ENCODE results near the gene WFDC12.

The WFDC12 gene

DNA sequence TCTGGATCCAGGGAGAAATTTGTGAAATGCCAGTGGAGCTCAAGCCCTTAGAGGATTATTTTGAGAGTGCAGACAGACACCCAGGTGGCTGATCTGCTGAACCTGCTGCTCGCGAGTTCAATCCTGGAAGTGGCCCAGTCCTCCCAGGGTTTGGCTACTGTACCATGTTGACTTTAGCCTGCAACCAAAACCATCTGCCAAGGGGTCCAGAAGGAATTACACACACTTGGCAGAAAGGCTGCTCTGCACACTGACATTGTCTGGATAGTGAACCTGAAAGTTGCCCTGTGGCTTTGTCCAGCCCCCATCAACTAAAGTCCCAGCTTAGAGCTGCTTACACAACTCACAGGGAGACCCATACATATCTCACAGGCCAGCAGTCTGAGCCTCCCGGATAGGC, 28.9 kb upstream of the WFDC12 start:
- TF ChIP-seq, protein P1, sequence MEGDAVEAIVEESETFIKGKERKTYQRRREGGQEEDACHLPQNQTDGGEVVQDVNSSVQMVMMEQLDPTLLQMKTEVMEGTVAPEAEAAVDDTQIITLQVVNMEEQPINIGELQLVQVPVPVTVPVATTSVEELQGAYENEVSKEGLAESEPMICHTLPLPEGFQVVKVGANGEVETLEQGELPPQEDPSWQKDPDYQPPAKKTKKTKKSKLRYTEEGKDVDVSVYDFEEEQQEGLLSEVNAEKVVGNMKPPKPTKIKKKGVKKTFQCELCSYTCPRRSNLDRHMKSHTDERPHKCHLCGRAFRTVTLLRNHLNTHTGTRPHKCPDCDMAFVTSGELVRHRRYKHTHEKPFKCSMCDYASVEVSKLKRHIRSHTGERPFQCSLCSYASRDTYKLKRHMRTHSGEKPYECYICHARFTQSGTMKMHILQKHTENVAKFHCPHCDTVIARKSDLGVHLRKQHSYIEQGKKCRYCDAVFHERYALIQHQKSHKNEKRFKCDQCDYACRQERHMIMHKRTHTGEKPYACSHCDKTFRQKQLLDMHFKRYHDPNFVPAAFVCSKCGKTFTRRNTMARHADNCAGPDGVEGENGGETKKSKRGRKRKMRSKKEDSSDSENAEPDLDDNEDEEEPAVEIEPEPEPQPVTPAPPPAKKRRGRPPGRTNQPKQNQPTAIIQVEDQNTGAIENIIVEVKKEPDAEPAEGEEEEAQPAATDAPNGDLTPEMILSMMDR (IDR thresholded peaks at IDR 0.05): no peak

DNA sequence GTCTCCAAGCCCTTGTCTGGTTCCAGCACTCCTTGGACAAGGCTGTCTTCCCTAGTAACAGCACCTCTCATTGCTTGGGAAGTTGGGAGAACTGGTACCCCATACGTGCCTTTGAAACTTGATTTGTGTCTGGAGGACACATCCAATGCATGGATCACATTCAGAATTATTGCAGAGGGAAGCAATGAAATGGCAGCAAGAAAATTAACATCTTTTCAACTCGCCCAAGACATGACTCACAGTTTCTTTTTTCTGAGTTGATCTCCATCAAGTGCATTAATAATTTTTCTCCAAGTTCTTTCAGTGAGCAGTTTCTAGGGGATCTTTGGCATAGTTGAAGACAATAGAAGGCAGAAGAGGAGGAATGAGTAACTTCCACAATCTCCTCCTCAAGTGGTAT, 28.1 kb upstream of the WFDC12 start:
- TF ChIP-seq, protein P1 (IDR thresholded peaks at IDR 0.05): no peak

DNA sequence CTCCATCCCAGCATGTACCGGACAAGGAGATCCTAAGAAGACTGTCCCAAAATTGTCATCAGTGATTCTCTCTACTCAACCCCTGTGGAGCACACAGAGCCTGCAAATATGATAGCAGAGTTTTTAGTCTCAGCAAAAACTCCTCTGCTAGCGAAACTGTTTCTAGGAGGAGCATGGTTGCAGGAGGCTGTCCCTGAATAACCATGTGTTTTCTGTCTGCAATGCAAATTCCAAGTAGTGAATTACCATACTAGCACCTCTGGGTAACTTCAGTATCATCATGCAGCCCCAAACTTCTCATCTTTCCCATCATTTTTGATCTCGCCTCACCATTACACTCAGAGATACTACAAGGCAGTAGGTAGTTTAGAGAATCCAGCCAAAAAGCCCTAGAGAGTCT, 24.8 kb upstream of the WFDC12 start:
- TF ChIP-seq, protein P1 (IDR thresholded peaks at IDR 0.05): no peak

DNA sequence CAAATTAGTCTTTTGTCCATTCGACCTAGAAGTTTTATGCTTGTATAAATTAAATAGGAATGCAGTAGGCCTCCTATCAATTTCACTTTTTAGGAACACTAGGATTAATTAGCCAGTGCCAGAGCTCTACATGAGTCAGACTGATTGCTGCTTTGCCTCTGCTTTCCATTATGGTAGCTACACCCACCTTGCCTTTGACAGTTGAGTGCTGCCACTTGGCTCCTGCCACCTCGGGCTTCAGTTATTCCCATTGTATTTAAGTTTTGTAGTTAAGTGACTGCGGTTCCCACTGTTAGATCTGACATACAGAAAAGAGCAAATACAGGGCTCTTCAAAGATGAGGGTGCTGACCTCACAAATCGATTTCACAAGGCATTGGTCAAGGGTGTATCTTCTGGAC, 16.6 kb upstream of the WFDC12 start:
- TF ChIP-seq, protein P1 (IDR thresholded peaks at IDR 0.05): no peak

DNA sequence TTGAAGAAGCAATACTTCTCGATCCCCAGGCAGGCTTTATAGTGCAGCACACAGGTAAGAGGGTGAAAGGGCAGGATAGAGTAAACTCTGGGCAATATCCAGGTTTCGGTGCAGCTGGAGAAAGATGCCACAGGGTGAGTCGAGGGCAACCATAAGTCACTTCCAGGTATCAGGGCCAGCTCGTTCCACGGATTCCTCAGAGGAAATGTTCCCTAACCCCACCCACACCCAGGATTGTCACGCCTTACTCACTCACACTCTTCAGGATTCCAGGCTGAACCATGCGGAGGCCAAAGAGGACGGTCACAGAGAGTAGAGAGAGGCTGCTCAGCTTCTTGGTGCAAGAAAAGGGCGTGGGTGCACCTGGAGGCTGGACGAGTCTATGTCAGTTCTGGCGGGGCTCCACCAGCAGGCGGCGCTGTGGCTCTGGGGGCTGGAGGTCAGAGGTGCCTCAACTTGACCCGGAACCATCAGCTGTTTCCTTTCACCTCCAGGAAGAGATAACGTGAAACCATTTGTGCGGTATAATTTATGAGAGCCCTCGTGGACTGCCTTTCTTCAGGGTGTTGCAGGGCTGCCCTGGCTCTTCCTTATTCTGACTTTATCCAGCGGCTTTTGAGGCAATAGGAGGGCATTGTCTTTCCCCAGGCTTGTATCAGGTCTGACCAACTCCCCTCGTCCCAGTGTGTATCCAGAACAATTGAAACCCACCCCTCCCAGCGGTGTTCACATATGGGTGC, 14.5 kb upstream of the WFDC12 start:
- TF ChIP-seq, protein P1 (IDR thresholded peaks at IDR 0.05): peak; percentile 82

DNA sequence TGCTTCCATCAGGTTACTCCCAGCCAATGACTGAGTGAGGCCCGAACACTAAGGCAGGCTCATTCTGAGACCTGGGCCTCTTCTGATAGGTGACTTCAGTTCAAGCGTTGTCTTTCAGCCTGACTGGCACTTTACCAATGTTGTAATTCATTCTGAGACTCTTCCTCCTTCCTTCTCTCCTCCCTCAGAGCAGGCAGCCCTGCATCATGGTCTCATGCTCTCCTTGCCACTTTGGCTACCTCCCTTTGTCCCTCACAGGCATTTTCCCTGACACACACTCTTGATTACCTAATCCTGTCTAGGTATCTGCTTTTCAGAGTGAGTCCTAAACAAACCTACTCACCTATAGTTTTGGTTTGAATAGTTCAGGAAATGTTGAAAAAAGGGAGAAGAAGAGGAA, 12.6 kb upstream of the WFDC12 start:
- TF ChIP-seq, protein P1 (IDR thresholded peaks at IDR 0.05): no peak

DNA sequence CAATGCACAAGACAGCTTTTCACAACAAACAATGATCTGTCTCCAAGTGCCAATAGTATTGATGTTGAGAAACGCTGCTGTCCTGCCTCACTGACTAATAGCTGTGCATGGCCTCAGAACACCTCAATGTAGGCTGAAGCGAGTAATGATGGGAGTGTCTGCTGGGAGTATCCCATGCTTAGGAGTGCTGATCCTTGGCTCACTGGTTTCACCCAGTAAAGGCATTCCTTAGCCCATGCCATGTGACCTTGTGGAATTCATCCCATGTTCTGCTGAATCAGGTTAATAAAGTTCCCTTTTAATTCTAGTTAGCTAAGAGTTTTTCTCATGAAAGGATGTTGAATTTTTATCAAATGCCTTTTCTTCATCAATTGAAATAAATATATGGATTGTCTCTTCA, 3.8 kb upstream of the WFDC12 start:
- TF ChIP-seq, protein P1 (IDR thresholded peaks at IDR 0.05): no peak

DNA sequence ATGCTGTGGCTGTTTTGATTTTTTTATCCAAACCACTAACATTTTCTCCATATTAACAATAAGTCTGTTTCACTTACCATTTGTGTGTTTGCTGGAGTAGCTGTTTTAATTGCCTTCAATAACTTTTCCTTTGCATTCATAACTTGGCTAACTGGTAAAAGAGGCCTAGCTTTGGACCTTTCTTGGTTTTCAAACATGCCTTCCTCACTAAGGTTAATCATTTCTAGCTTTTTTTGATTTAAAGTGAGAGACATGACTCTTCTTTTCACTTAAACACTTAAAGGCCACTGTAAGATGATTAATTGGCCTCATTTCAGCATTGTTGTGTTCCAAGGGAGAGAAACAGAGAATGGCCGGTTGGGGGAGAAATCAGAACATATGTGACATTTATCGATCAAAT, 2.9 kb downstream of the WFDC12 start:
- TF ChIP-seq, protein P1 (IDR thresholded peaks at IDR 0.05): no peak
